Kidney (tissue), 14 donors: ENCODE data around the gene HOXA3. TPM values are rescaled to one million over a fixed set of nuclear protein-coding genes. Genes with fewer than 3 reads are reported as not detected.

ENCODE experiments used
- DNase-seq, 5 donors: peaks; one replicate each; pipeline ENCODE4 v3.0.0-alpha.2; 2013 to 2020
- FAIRE-seq: peaks from 2 replicates; lab custom pipeline; 2012; peaks lifted over from hg19 to GRCh38; lab: Jason Lieb, UNC
- H3K27ac ChIP-seq, 2 donors: one replicate each; pipeline ENCODE4 v1.7.0; 2013; ENCODE audit warnings: low read depth in 2 of 2, low read length in 2 of 2, inconsistent platforms in 1 of 2
- H3K27me3 ChIP-seq: one replicate; pipeline ENCODE4 v1.7.1; 2013; ENCODE audit warnings: low read length, inconsistent platforms; ENCODE audit not compliant: control insufficient read depth, insufficient read depth
- H3K36me3 ChIP-seq, 3 donors: one replicate each; pipeline versions ENCODE4 v1.7.0 to v1.7.1; 2013; ENCODE audit warnings: low read length in 3 of 3, control low read depth in 1 of 3, inconsistent platforms in 1 of 3; ENCODE audit not compliant: insufficient read depth in 3 of 3, control insufficient read depth in 2 of 3
- H3K4me1 ChIP-seq, 3 donors: one replicate each; pipeline versions ENCODE4 v1.7.0 to v1.7.1; 2013; ENCODE audit warnings: low read length in 3 of 3, inconsistent platforms in 1 of 3, low read depth in 1 of 3; ENCODE audit not compliant: control insufficient read depth in 2 of 3, insufficient read depth in 2 of 3
- H3K4me3 ChIP-seq, 3 donors: one replicate each; pipeline versions ENCODE4 v1.7.0 to v1.8.1; 2013; ENCODE audit warnings: low read length in 3 of 3, control low read depth in 1 of 3, inconsistent platforms in 1 of 3
- H3K9ac ChIP-seq, 3 donors: one replicate each; pipeline versions ENCODE4 v1.7.0 to v1.7.1; 2013; ENCODE audit warnings: low read length in 3 of 3, control low read depth in 1 of 3, inconsistent platforms in 1 of 3
- H3K9me3 ChIP-seq, 3 donors: one replicate each; pipeline versions ENCODE4 v1.7.0 to v1.7.1; 2013; ENCODE audit warnings: low read length in 3 of 3, control low read depth in 1 of 3, inconsistent platforms in 1 of 3; ENCODE audit not compliant: control insufficient read depth in 2 of 3, insufficient read depth in 1 of 3
- CTCF ChIP-seq: IDR thresholded peaks from 3 replicates; pipeline ENCODE4 v1.5.1; 2012; ENCODE audit warnings: mild to moderate bottlenecking, moderate library complexity, borderline replicate concordance; ENCODE audit not compliant: insufficient read depth; ENCODE audit errors: extremely low read depth
- intact Hi-C: fragments of 100-400 bp; cut with DNase I; formaldehyde crosslinking; loops from one replicate; pipeline ENCODE4 v1.11.1; 2022
- polyA plus RNA-seq: library from polyadenylated mRNA; stranded (reverse); fragments of 350-450 nt; fragmentation: Illumina TruSeq; extraction: RNeasy Lipid Tissue Mini Kit (QIAGEN cat#74804); gene quantifications from one replicate; pipeline ENCODE4 v1.2.3, GENCODE V29; 2014; ENCODE audit warnings: low read depth, low replicate concordance; ENCODE audit not compliant: insufficient read depth
- total RNA-seq: library from RNA; stranded (reverse); fragmentation: NEBNext Ultra II Directional; extraction: Animal tissue kit (Norgen Biotek cat#: 25700); gene quantifications from one replicate; pipeline ENCODE4 v1.2.1, GENCODE V29; 2021
- donor health status: control.
- donor health status: control.
- donor health status: control.
- donor health status: control.
- donor health status: control.
- donor health status: DM: yes; HTN: yes; CAD: no.
- donor health status: Normal renal cell carcinoma (clear cell type).

HOXA3 gene
- total and polyA plus RNA-seq, 2 donors from 2014 or later: 6.3 to 21.2 TPM

GRCh38 chr7:27091105-27091504 is 61.3 kb downstream of the HOXA3 start:
- H3K4me1 ChIP-seq: peaks cover 0 to 3% (median 2%) of the 10 kb centered on the region in 3 donors

GRCh38 chr7:27088002-27088922 is 64.1 kb downstream of the HOXA3 start:
- intact Hi-C loops: no loop called here
- no peak overlapping the region for H3K9ac ChIP-seq
- H3K9me3 ChIP-seq: no peaks in the 10 kb centered on the region
- H3K27ac ChIP-seq: no peak overlapping the region
- peak overlapping the region in 2 of 3 donors; percentile 40 to 45 for H3K4me3 ChIP-seq
- peaks cover 0 to 3% (median 2%) of the 10 kb centered on the region in 3 donors for H3K4me1 ChIP-seq
- H3K36me3 ChIP-seq: no peaks in the 10 kb centered on the region
- FAIRE-seq: no peak
- DNase-seq: peak in 3 of 5 donors; percentile 35 to 55 (median 48)
- no peak for TF ChIP-seq CTCF
- H3K27me3 ChIP-seq: peaks cover 7% of the 10 kb centered on the region

More at GRCh38 chr7:27091105-27091504, 61.3 kb downstream of the HOXA3 start:
- intact Hi-C loops: no loop called here
- no peak for FAIRE-seq
- no peak overlapping the region for H3K27ac ChIP-seq
- no peaks in the 10 kb centered on the region for H3K36me3 ChIP-seq
- H3K9me3 ChIP-seq: no peaks in the 10 kb centered on the region
- no peak for TF ChIP-seq CTCF
- no peak overlapping the region for H3K9ac ChIP-seq
- peaks cover 10% of the 10 kb centered on the region for H3K27me3 ChIP-seq
- H3K4me3 ChIP-seq: no peak overlapping the region
- DNase-seq: peak in 2 of 5 donors; percentile 47 to 56

- peaks cover 2% of the 10 kb centered on the region for H3K27me3 ChIP-seq
- H3K9me3 ChIP-seq: no peaks in the 10 kb centered on the region
- no peak for DNase-seq
- H3K27ac ChIP-seq: no peak overlapping the region
- FAIRE-seq: peak; percentile 3
- no peak overlapping the region for H3K9ac ChIP-seq
- H3K4me3 ChIP-seq: no peak overlapping the region
- peaks cover 0 to 2% (median 0%) of the 10 kb centered on the region in 3 donors for H3K4me1 ChIP-seq
- intact Hi-C loops: no loop called here
- TF ChIP-seq CTCF: no peak
- no peaks in the 10 kb centered on the region for H3K36me3 ChIP-seq
Measured at GRCh38 chr7:27083646-27084045, 68.7 kb downstream of the HOXA3 start.
